Fibroblast of lung (primary cell): ENCODE measurements around the gene ARHGEF7. TPM values are rescaled to one million over a fixed set of nuclear protein-coding genes. Genes with fewer than 3 reads are reported as not detected.

ENCODE experiments used
- DNase-seq, 2 donors: peaks; one replicate each; pipeline versions ENCODE4 v3.0.0 to v3.0.0-alpha.2; 2010; ENCODE audit warnings: low read depth in 2 of 2
- H2AFZ ChIP-seq: 2 replicates; pipeline ENCODE4 v1.5.1; 2012; ENCODE audit warnings: low read length, control low read depth, inconsistent platforms
- H3K27ac ChIP-seq: 2 replicates; pipeline ENCODE4 v1.5.1; 2011; ENCODE audit warnings: low read length, control low read depth; ENCODE audit not compliant: insufficient read depth
- H3K27me3 ChIP-seq: 2 replicates; pipeline ENCODE4 v1.5.1; 2011; ENCODE audit warnings: mild to moderate bottlenecking, low read length; ENCODE audit not compliant: control insufficient read depth, insufficient read depth
- H3K36me3 ChIP-seq: 2 replicates; pipeline ENCODE4 v1.5.1; 2011; ENCODE audit warnings: low read length; ENCODE audit not compliant: control insufficient read depth, insufficient read depth
- H3K4me1 ChIP-seq: 2 replicates; pipeline ENCODE4 v1.5.1; 2011; ENCODE audit warnings: low read length; ENCODE audit not compliant: control insufficient read depth, insufficient read depth; ENCODE audit errors: extremely low read depth
- H3K4me2 ChIP-seq: 2 replicates; pipeline ENCODE4 v1.5.1; 2011; ENCODE audit warnings: low read length, control low read depth; ENCODE audit not compliant: insufficient read depth; ENCODE audit errors: extremely low read depth
- H3K4me3 ChIP-seq, 4 experiments: fragments of 200-600 bp in 1 of 4; sonication (generic) in 1 of 4; replicated peaks in 1 of 4; 2 replicates each; pipeline ENCODE4 v1.5.1; 2011 to 2016; ENCODE audit warnings: low read length in 4 of 4, low read depth in 3 of 4, mild to moderate bottlenecking in 3 of 4, control low read depth in 2 of 4, inconsistent platforms in 1 of 4, mixed read lengths in 1 of 4; ENCODE audit not compliant: insufficient read depth in 1 of 4; ENCODE audit errors: control extremely low read depth in 1 of 4
- H3K79me2 ChIP-seq: 2 replicates; pipeline ENCODE4 v1.5.1; 2012; ENCODE audit warnings: mild to moderate bottlenecking, low read length, inconsistent platforms; ENCODE audit not compliant: control insufficient read depth, insufficient read depth
- H3K9ac ChIP-seq: 2 replicates; pipeline ENCODE4 v1.5.1; 2011; ENCODE audit warnings: mild to moderate bottlenecking, low read length, control low read depth; ENCODE audit not compliant: insufficient read depth
- H3K9me3 ChIP-seq: 2 replicates; pipeline ENCODE4 v1.5.1; 2012; ENCODE audit warnings: low read depth, low read length; ENCODE audit not compliant: control insufficient read depth, insufficient read depth
- H4K20me1 ChIP-seq: 2 replicates; pipeline ENCODE4 v1.5.1; 2011; ENCODE audit warnings: low read length; ENCODE audit not compliant: control insufficient read depth, insufficient read depth; ENCODE audit errors: extremely low read depth
- EZH2 ChIP-seq: IDR thresholded peaks from 2 replicates; pipeline ENCODE4 v1.5.1; 2012; ENCODE audit warnings: low read length, control low read depth, mild to moderate bottlenecking; ENCODE audit errors: missing control alignments
- polyA plus RNA-seq, 2 donors: library from polyadenylated mRNA; depleted of rRNA in 1 of 2; stranded (reverse) in 1 of 2; unstranded in 1 of 2; fragments of >200 nt; gene quantifications; 2 replicates each; pipeline ENCODE4 v1.2.1, GENCODE V29; 2011 to 2012; ENCODE audit warnings: missing spikeins in 1 of 2
- total RNA-seq: library from RNA; depleted of rRNA; stranded (reverse); fragments of >200 nt; gene quantifications from 2 replicates; pipeline ENCODE4 v1.2.1, GENCODE V29; 2014
- TF ChIP-seq, protein P1 (sequence below), 2 donors: IDR thresholded peaks in 1 of 2; conservative IDR thresholded peaks in 1 of 2; 1 replicate in 1 of 2; 2 replicates in 1 of 2; pipeline ENCODE4 v1.5.1; 2011 to 2012; ENCODE audit warnings: low read length in 2 of 2, control low read depth in 1 of 2, inconsistent platforms in 1 of 2, low read depth in 1 of 2, mild to moderate bottlenecking in 1 of 2

The ARHGEF7 gene
- total and polyA plus RNA-seq, 2 donors (not counting 1 experiment from before 2014, with no cell fraction given): 29.1 to 42.8 TPM

GRCh38 chr13:111099290-111099689, 15.8 kb upstream of the ARHGEF7 start:
- H3K9me3 ChIP-seq: no peaks in the 10 kb centered on the region
- no peaks in the 10 kb centered on the region for H3K79me2 ChIP-seq
- H2AFZ ChIP-seq: no peak overlapping the region
- H3K9ac ChIP-seq: no peak overlapping the region
- H3K4me3 ChIP-seq: no peak overlapping the region
- no peaks in the 10 kb centered on the region for H3K4me1 ChIP-seq
- TF ChIP-seq, protein P1, sequence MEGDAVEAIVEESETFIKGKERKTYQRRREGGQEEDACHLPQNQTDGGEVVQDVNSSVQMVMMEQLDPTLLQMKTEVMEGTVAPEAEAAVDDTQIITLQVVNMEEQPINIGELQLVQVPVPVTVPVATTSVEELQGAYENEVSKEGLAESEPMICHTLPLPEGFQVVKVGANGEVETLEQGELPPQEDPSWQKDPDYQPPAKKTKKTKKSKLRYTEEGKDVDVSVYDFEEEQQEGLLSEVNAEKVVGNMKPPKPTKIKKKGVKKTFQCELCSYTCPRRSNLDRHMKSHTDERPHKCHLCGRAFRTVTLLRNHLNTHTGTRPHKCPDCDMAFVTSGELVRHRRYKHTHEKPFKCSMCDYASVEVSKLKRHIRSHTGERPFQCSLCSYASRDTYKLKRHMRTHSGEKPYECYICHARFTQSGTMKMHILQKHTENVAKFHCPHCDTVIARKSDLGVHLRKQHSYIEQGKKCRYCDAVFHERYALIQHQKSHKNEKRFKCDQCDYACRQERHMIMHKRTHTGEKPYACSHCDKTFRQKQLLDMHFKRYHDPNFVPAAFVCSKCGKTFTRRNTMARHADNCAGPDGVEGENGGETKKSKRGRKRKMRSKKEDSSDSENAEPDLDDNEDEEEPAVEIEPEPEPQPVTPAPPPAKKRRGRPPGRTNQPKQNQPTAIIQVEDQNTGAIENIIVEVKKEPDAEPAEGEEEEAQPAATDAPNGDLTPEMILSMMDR (conservative IDR thresholded peaks at IDR 0.05 in 1 of 2, IDR thresholded peaks at IDR 0.05 in 1 of 2; ENCODE audit: low read depth in 1 of 2, low read length in 2 of 2): no peak
- no peak for TF ChIP-seq EZH2
- no peak for DNase-seq
- H3K27ac ChIP-seq: no peak overlapping the region
- no peaks in the 10 kb centered on the region for H4K20me1 ChIP-seq
- no peaks in the 10 kb centered on the region for H3K27me3 ChIP-seq
- no peaks in the 10 kb centered on the region for H3K36me3 ChIP-seq
- H3K4me2 ChIP-seq: no peak overlapping the region

DNA sequence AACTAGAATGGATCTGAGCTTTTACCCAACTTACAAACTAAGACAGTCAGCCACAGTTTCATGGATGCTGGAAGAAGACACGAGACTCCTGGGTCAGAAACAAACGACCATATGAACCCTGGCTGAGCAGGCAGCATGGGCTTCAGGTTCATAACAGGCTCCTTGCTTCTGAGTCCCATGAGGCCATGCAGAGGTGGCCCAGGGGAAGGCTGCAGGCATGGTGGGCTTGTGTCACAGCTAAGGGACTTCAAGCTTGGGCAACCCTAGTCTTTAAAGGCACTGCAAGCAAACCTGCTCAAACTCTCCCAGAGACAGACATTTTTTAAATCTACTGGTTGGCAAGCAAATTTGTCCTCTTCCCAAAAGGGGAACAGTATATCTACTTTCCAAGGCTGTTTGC, 5.1 kb upstream of the ARHGEF7 start:
- Histone ChIP-seq H3K4me3 (no peak overlapping the region), H3K9ac (no peak overlapping the region), H3K9me3 (no peaks in the 10 kb centered on the region), H4K20me1 (no peaks in the 10 kb centered on the region), H3K4me2 (no peak overlapping the region), H2AFZ (no peak overlapping the region), H3K4me1 (no peaks in the 10 kb centered on the region), H3K27me3 (peaks cover 20% of the 10 kb centered on the region), H3K79me2 (no peaks in the 10 kb centered on the region), H3K27ac (no peak overlapping the region), H3K36me3 (no peaks in the 10 kb centered on the region)
- no peak for TF ChIP-seq EZH2
- TF ChIP-seq, protein P1 (conservative IDR thresholded peaks at IDR 0.05 in 1 of 2, IDR thresholded peaks at IDR 0.05 in 1 of 2; ENCODE audit: low read depth in 1 of 2, low read length in 2 of 2): no peak
- no peak for DNase-seq

GRCh38 chr13:111111376-111111937, 3.7 kb upstream of the ARHGEF7 start:
- H3K9ac ChIP-seq: no peak overlapping the region
- DNase-seq: no peak
- no peak overlapping the region for H3K4me3 ChIP-seq
- H2AFZ ChIP-seq: no peak overlapping the region
- no peaks in the 10 kb centered on the region for H3K9me3 ChIP-seq
- no peak overlapping the region for H3K27ac ChIP-seq
- TF ChIP-seq, protein P1 (conservative IDR thresholded peaks at IDR 0.05 in 1 of 2, IDR thresholded peaks at IDR 0.05 in 1 of 2; ENCODE audit: low read depth in 1 of 2, low read length in 2 of 2): no peak
- TF ChIP-seq EZH2: no peak
- no peak overlapping the region for H3K4me2 ChIP-seq
- peaks cover 20% of the 10 kb centered on the region for H3K27me3 ChIP-seq
- H4K20me1 ChIP-seq: no peaks in the 10 kb centered on the region
- H3K79me2 ChIP-seq: no peaks in the 10 kb centered on the region
- H3K36me3 ChIP-seq: no peaks in the 10 kb centered on the region
- peaks cover 2% of the 10 kb centered on the region for H3K4me1 ChIP-seq
